KMS-11 (cell line): Measurements from ENCODE around the gene TTLL4.

Experiments
- H2AFZ ChIP-seq: fragments of 200-600 bp; sonication (generic); 2 replicates; pipeline ENCODE4 v1.6.1; 2016; ENCODE audit warnings: antibody characterized with exemption, mixed run types, low read depth
- H3K27ac ChIP-seq: fragments of 200-600 bp; sonication (generic); 2 replicates; pipeline ENCODE4 v1.6.1; 2016; ENCODE audit warnings: mild to moderate bottlenecking, mixed run types
- H3K27me3 ChIP-seq: fragments of 200-600 bp; sonication (generic); 2 replicates; pipeline ENCODE4 v1.6.1; 2017; ENCODE audit warnings: mild to moderate bottlenecking, low read depth, mixed run types, moderate library complexity; ENCODE audit not compliant: insufficient read depth
- H3K36me3 ChIP-seq: fragments of 200-600 bp; sonication (generic); 2 replicates; pipeline ENCODE4 v1.6.1; 2017; ENCODE audit warnings: mild to moderate bottlenecking, mixed run types; ENCODE audit not compliant: insufficient read depth
- H3K4me1 ChIP-seq: fragments of 200-600 bp; sonication (generic); 2 replicates; pipeline ENCODE4 v1.6.1; 2016; ENCODE audit warnings: mild to moderate bottlenecking, low read depth, mixed run types; ENCODE audit not compliant: poor library complexity, severe bottlenecking
- H3K4me2 ChIP-seq: fragments of 200-600 bp; sonication (generic); 2 replicates; pipeline ENCODE4 v1.7.0; 2016; ENCODE audit warnings: mild to moderate bottlenecking, mixed run types
- H3K4me3 ChIP-seq: fragments of 200-600 bp; sonication (generic); IDR thresholded peaks from 2 replicates; pipeline ENCODE4 v1.6.1; 2017; ENCODE audit warnings: low read depth, low read length, mixed read lengths; ENCODE audit not compliant: insufficient read depth
- H3K79me2 ChIP-seq: fragments of 200-600 bp; sonication (generic); 2 replicates; pipeline ENCODE4 v1.6.1; 2016; ENCODE audit warnings: low read depth, mixed run types; ENCODE audit not compliant: insufficient read depth
- H3K9ac ChIP-seq: fragments of 200-600 bp; sonication (generic); 2 replicates; pipeline ENCODE4 v1.6.1; 2016; ENCODE audit warnings: mild to moderate bottlenecking, mixed run types
- H4K20me1 ChIP-seq: fragments of 200-600 bp; sonication (generic); 2 replicates; pipeline ENCODE4 v1.6.1; 2016; ENCODE audit warnings: mild to moderate bottlenecking, mixed run types; ENCODE audit not compliant: insufficient read depth
- CTCF ChIP-seq: fragments of 200-600 bp; sonication (generic); conservative IDR thresholded peaks from 2 replicates; pipeline ENCODE4 v1.6.1; 2017; ENCODE audit warnings: low read depth, mild to moderate bottlenecking, antibody characterized with exemption, low read length, moderate library complexity, mixed read lengths

The TTLL4 gene

GRCh38 chr2:218726004-218726574 is 15.5 kb downstream of the TTLL4 start:
- TF ChIP-seq CTCF, result no peak
- Histone ChIP-seq H3K27ac (no peak overlapping the region), H3K9ac (no peak overlapping the region), H3K79me2 (peaks cover 54% of the 10 kb centered on the region), H3K4me2 (no peak overlapping the region), H3K27me3 (no peaks in the 10 kb centered on the region), H3K4me3 (no peak overlapping the region), H2AFZ (no peak overlapping the region), H3K36me3 (peaks cover 5% of the 10 kb centered on the region; the same call in 1 of the 2 replicates), H3K4me1 (peaks cover 35% of the 10 kb centered on the region), H4K20me1 (no peaks in the 10 kb centered on the region)

GRCh38 chr2:218727502-218728165 is 17.0 kb downstream of the TTLL4 start:
- TF ChIP-seq CTCF, result peak; percentile 54
- no peak overlapping the region for H3K4me3 ChIP-seq
- H3K27me3 ChIP-seq, result no peaks in the 10 kb centered on the region
- no peak overlapping the region for H2AFZ ChIP-seq
- H3K27ac ChIP-seq, result no peak overlapping the region
- peaks cover 35% of the 10 kb centered on the region for H3K4me1 ChIP-seq
- no peak overlapping the region for H3K9ac ChIP-seq
- H3K4me2 ChIP-seq, result no peak overlapping the region
- H3K36me3 ChIP-seq, result peaks cover 5% of the 10 kb centered on the region; the same call in 1 of the 2 replicates
- no peaks in the 10 kb centered on the region for H4K20me1 ChIP-seq
- H3K79me2 ChIP-seq, result peaks cover 49% of the 10 kb centered on the region

- H4K20me1 ChIP-seq, result no peaks in the 10 kb centered on the region
- TF ChIP-seq CTCF, result no peak
- H3K4me2 ChIP-seq, result no peak overlapping the region
- H3K4me3 ChIP-seq, result no peak overlapping the region
- H3K9ac ChIP-seq, result no peak overlapping the region
- H3K79me2 ChIP-seq, result peaks cover 44% of the 10 kb centered on the region
- H2AFZ ChIP-seq, result no peak overlapping the region
- no peak overlapping the region for H3K27ac ChIP-seq
- no peaks in the 10 kb centered on the region for H3K27me3 ChIP-seq
- peaks cover 5% of the 10 kb centered on the region; the same call in 1 of the 2 replicates for H3K36me3 ChIP-seq
- peaks cover 41% of the 10 kb centered on the region for H3K4me1 ChIP-seq
Observed at GRCh38 chr2:218729640-218730039, 19.0 kb downstream of the TTLL4 start.

GRCh38 chr2:218732052-218732760 is 21.6 kb downstream of the TTLL4 start:
- Histone ChIP-seq H3K27ac (peak overlapping the region; percentile 50), H3K9ac (no peak overlapping the region)

More at GRCh38 chr2:218732052-218732760, 21.6 kb downstream of the TTLL4 start:
- 0 out of 2 replicates have a peak, but pooled peaks cover 3% of the 10 kb centered on the region for H3K36me3 ChIP-seq
- TF ChIP-seq CTCF, result no peak
- no peak overlapping the region for H2AFZ ChIP-seq
- H3K4me3 ChIP-seq, result no peak overlapping the region
- H3K4me1 ChIP-seq, result peaks cover 47% of the 10 kb centered on the region
- H3K27me3 ChIP-seq, result no peaks in the 10 kb centered on the region
- H3K79me2 ChIP-seq, result peaks cover 26% of the 10 kb centered on the region; the same call in 1 of the 2 replicates
- peak overlapping the region; percentile 84 for H3K4me2 ChIP-seq
- no peaks in the 10 kb centered on the region for H4K20me1 ChIP-seq
